Mesothelial cell of epicardium (in vitro differentiated cells): Measurements from ENCODE around the gene AGFG1. TPM values are rescaled to one million over a fixed set of nuclear protein-coding genes. Genes with fewer than 3 reads are reported as not detected.
A peak's percentile ranks its signal among the peaks of the same experiment; 100 is the strongest.
"Not testable (repeated sequence)": the region's sequence is repeated elsewhere in the genome, so short reads cannot be mapped to it uniquely, and the experiment has no call there.

ENCODE experiments used
- DNase-seq, 2 experiments: peaks; one replicate each; pipeline ENCODE4 v3.0.0; 2021; ENCODE audit warnings: low spot score in 2 of 2; ENCODE audit not compliant: unreplicated experiment in 2 of 2
- H3K27ac Mint-ChIP-seq: 2 replicates; pipeline ENCODE4 v1.8.0; 2021; ENCODE audit warnings: mixed read lengths
- H3K27me3 Mint-ChIP-seq: 2 replicates; pipeline ENCODE4 v1.8.0; 2021; ENCODE audit warnings: low read depth, mixed read lengths
- H3K36me3 Mint-ChIP-seq: 2 replicates; pipeline ENCODE4 v1.8.0; 2021; ENCODE audit warnings: mixed read lengths
- H3K4me1 Mint-ChIP-seq: 2 replicates; pipeline ENCODE4 v1.8.0; 2021; ENCODE audit warnings: mixed read lengths
- H3K4me3 Mint-ChIP-seq: 2 replicates; pipeline ENCODE4 v1.8.0; 2021; ENCODE audit warnings: mild to moderate bottlenecking, moderate library complexity, mixed read lengths
- H3K9me3 Mint-ChIP-seq: 2 replicates; pipeline ENCODE4 v1.8.0; 2021; ENCODE audit warnings: mixed read lengths
- total RNA-seq: library from RNA; stranded (reverse); gene quantifications from 3 replicates; pipeline ENCODE4 v1.2.1, GENCODE V29; 2021
- TF ChIP-seq, protein P1 (sequence below): fragments of 200-600 bp; sonication (generic); IDR thresholded peaks from one replicate; pipeline ENCODE4 v1.5.0; 2021; ENCODE audit warnings: antibody characterized with exemption; ENCODE audit not compliant: unreplicated experiment

Gene AGFG1
- total RNA-seq, 1 donor from 2014 or later, result 59.3 TPM

DNA sequence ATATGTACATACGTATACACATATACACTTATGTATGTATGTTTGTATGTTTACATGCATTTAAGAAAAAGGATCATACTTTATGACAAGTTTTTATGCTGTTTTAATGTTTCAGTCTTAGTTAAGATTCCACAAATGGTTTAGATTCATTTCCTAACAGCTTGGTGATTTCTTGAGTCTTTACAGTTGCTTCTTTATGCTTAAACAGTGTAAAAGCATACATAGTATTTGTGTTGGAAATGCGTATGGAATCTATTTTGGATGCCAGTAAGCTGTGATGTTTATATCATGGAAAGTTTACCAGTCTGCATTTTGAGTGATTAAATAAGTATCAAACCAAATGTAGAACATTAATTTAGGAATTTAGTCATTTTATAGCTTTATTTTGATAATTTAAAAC, 55.4 kb downstream of the AGFG1 start:
- no peak for DNase-seq
- Mint-ChIP-seq H3K27ac (peak overlapping the region; percentile 59), H3K9me3 (no peaks in the 10 kb centered on the region), H3K27me3 (no peaks in the 10 kb centered on the region), H3K36me3 (peaks cover 19% of the 10 kb centered on the region), H3K4me1 (peaks cover 3% of the 10 kb centered on the region), H3K4me3 (no peak overlapping the region)
- TF ChIP-seq, protein P1, sequence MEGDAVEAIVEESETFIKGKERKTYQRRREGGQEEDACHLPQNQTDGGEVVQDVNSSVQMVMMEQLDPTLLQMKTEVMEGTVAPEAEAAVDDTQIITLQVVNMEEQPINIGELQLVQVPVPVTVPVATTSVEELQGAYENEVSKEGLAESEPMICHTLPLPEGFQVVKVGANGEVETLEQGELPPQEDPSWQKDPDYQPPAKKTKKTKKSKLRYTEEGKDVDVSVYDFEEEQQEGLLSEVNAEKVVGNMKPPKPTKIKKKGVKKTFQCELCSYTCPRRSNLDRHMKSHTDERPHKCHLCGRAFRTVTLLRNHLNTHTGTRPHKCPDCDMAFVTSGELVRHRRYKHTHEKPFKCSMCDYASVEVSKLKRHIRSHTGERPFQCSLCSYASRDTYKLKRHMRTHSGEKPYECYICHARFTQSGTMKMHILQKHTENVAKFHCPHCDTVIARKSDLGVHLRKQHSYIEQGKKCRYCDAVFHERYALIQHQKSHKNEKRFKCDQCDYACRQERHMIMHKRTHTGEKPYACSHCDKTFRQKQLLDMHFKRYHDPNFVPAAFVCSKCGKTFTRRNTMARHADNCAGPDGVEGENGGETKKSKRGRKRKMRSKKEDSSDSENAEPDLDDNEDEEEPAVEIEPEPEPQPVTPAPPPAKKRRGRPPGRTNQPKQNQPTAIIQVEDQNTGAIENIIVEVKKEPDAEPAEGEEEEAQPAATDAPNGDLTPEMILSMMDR, result no peak

DNA sequence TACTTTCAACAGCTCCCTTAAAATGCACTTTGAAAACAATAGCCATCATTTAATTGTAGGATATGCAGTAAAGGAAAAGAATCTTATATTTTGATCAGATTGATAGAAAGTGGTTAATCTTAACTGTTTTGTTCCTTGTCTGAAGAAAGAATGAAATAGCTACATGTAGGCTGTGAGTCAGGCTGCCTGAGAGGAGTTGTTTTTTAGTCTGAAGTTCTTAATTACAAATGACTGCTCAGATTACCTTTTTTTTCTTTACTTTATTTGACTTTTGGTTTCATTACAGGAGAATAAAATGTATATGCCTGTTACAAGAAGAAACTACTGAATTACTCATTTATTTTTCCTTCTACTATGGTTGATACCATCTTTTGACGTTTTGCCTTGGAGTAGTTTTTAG, 56.8 kb downstream of the AGFG1 start:
- Mint-ChIP-seq H3K9me3 (no peaks in the 10 kb centered on the region), H3K4me3 (no peak overlapping the region), H3K27ac (no peak overlapping the region), H3K36me3 (peaks cover 19% of the 10 kb centered on the region), H3K27me3 (no peaks in the 10 kb centered on the region), H3K4me1 (peaks cover 3% of the 10 kb centered on the region)
- DNase-seq, result no peak
- TF ChIP-seq, protein P1, result no peak

DNA sequence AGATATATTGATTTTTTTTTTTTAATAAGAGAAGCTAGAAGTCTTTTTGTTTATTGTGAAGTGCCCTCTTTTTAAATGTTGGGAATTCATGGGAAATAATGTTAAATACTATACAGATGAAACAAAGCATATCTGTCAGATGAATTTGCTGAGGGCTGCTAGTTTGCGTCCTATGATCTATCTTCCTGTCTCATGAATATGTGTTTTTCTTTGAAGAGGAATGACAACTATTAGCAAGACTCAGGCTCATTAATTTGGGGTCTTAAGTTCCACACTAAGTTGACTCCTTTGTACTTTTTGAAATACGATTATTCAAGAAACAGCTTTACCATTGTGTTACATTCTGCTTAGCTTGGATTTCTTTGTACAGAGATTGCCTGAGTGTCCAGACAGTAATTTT, 57.9 kb downstream of the AGFG1 start:
- Mint-ChIP-seq H3K4me3 (no peak overlapping the region), H3K9me3 (no peaks in the 10 kb centered on the region), H3K27ac (no peak overlapping the region), H3K36me3 (peaks cover 15% of the 10 kb centered on the region), H3K27me3 (no peaks in the 10 kb centered on the region), H3K4me1 (peaks cover 3% of the 10 kb centered on the region)
- TF ChIP-seq, protein P1, result no peak
- no peak for DNase-seq

DNA sequence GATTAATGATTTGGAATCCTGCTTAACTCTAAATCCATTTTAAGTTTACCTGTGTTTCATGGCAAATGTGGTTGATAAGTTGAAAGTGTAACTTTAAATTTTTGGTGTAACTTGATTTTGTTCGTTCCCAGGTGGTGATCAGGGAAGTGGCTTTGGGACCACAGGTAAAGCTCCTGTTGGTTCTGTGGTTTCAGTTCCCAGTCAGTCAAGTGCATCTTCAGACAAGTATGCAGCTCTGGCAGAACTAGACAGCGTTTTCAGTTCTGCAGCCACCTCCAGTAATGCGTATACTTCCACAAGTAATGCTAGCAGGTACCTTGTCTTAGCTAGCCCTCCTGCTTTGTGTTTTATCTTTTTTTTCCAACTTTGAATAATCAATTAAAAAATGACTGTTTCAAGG, 62.8 kb downstream of the AGFG1 start:
- H3K4me3 Mint-ChIP-seq, result no peak overlapping the region
- H3K4me1 Mint-ChIP-seq, result peaks cover 3% of the 10 kb centered on the region
- no peaks in the 10 kb centered on the region for H3K27me3 Mint-ChIP-seq
- no peak overlapping the region for H3K27ac Mint-ChIP-seq
- peaks cover 26% of the 10 kb centered on the region for H3K36me3 Mint-ChIP-seq
- H3K9me3 Mint-ChIP-seq, result no peaks in the 10 kb centered on the region
- TF ChIP-seq, protein P1, result no peak
- no peak for DNase-seq

DNA sequence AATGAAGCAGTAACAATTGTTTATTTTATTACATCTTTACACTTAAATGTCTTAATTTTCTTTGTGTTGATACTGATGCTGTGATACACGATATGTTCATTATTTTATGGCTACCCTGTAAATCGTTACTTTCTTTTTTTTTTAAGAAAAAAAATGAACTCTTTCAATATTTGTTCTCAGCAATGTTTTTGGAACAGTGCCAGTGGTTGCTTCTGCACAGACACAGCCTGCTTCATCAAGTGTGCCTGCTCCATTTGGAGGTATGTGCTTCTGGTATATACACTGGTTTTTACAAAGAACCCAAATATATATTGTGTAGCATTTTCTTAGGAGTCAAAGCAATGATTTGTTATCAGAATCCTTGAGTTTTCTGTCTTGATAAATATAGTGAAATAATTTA, 64.5 kb downstream of the AGFG1 start:
- Mint-ChIP-seq H3K27me3 (no peaks in the 10 kb centered on the region), H3K36me3 (peaks cover 37% of the 10 kb centered on the region), H3K9me3 (peaks cover 12% of the 10 kb centered on the region), H3K27ac (no peak overlapping the region), H3K4me3 (no peak overlapping the region), H3K4me1 (no peaks in the 10 kb centered on the region)
- DNase-seq, result no peak
- TF ChIP-seq, protein P1, result no peak

DNA sequence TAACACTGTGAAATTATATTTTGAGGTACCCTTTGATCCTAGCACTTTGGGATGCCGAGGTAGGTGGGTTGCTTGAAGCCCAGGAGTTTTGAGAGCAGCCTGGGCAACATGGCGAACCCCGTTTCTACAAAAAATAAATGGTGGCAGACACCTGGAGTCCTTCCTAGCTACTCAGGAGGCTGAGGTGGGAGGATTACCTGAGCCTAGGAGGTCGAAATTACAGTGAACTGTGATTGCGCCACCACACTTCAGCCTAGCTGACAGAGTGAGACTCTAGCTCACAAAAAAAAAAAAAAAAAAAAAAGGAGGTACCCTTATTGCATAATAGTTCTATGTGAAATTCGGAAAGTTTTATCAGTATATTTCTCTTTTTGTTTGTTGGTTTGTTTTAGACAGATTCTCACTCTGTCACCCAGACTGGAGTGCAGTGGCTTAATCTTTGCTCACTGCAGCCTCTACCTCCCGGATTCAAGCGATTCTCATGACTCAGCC, 67.6 kb downstream of the AGFG1 start:
- TF ChIP-seq, protein P1, result no peak
- H3K9me3 Mint-ChIP-seq, result peaks cover 31% of the 10 kb centered on the region
- no peaks in the 10 kb centered on the region for H3K27me3 Mint-ChIP-seq
- no peak overlapping the region for H3K4me3 Mint-ChIP-seq
- peaks cover 63% of the 10 kb centered on the region for H3K36me3 Mint-ChIP-seq
- no peak for DNase-seq
- H3K27ac Mint-ChIP-seq, result no peak overlapping the region
- no peaks in the 10 kb centered on the region for H3K4me1 Mint-ChIP-seq

DNA sequence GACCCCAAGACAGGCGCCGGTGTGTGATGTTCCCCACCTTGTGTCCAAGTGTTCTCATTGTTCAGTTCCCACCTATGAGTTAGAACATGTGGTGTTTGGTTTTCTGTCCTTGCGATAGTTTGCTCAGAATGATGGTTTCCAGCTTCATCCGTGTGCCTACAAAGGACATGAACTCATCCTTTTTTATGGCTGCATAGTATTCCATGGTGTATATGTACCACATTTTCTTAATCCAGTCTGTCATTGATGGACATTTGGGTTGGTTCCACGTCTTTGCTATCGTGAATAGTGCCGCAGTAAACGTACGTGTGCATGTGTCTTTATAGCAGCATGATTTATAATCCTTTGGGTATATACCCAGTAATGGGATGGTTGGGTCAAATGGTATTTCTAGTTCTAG, 68.4 kb downstream of the AGFG1 start:
- H3K27me3 Mint-ChIP-seq, H3K4me3 Mint-ChIP-seq, H3K27ac Mint-ChIP-seq, DNase-seq, H3K4me1 Mint-ChIP-seq: not testable (repeated sequence)
- Mint-ChIP-seq H3K9me3 (peaks cover 38% of the 10 kb centered on the region), H3K36me3 (peaks cover 71% of the 10 kb centered on the region)
